A549 (cell line): ENCODE measurements around the gene LRRC45. TPM values are rescaled to one million over a fixed set of nuclear protein-coding genes. Genes with fewer than 3 reads are reported as not detected.

ENCODE experiments used
- ATAC-seq, 2 experiments: fragments of 200-7000 bp in 1 of 2; fragments of >200 bp in 1 of 2; cut with Nextera tagmentation in 1 of 2; cut with Tn5 transposase in 1 of 2; 3 replicates each; pipeline versions ENCODE4 v1.8.0 to v1.9.1; 2018 to 2020; ENCODE audit warnings: mild to moderate bottlenecking in 1 of 2, moderate library complexity in 1 of 2
- CTCF ChIA-PET: fragments of 300-600 bp; sonication (Branson Sonifier 250); formaldehyde crosslinking; extraction: SDS; loops from one replicate; lab custom pipeline; 2021; ENCODE audit warnings: antibody characterized with exemption, inconsistent platforms; lab: Yijun Ruan, JAX
- POLR2A ChIA-PET: fragments of 350-600 bp; formaldehyde crosslinking; extraction: SDS; loops from one replicate; lab custom pipeline; 2021; ENCODE audit warnings: antibody characterized with exemption, inconsistent platforms; lab: Yijun Ruan, JAX
- DNase-seq, 2 experiments: peaks; one replicate each; pipeline versions ENCODE4 v3.0.0 to v3.0.0-alpha.2; 2011 to 2016; ENCODE audit warnings: low read depth in 1 of 2, low spot score in 1 of 2
- FAIRE-seq: peaks from 2 replicates; lab custom pipeline; 2011; peaks lifted over from hg19 to GRCh38; lab: Jason Lieb, UNC
- H3K27ac ChIP-seq, 2 experiments: fragments of >200 bp; sonication (Bioruptor Twin); formaldehyde crosslinking; 3 replicates each; pipeline ENCODE4 v1.5.1; 2016 to 2017
- H3K4me1 ChIP-seq: fragments of >200 bp; sonication (Bioruptor Twin); formaldehyde crosslinking; 3 replicates; pipeline ENCODE4 v1.6.1; 2016
- H3K4me2 ChIP-seq: fragments of >200 bp; sonication (Bioruptor Twin); formaldehyde crosslinking; 3 replicates; pipeline ENCODE4 v1.6.1; 2016
- H3K4me3 ChIP-seq: fragments of >200 bp; sonication (Bioruptor Twin); formaldehyde crosslinking; 3 replicates; pipeline ENCODE4 v1.5.1; 2016
- H3K9me3 ChIP-seq: fragments of >200 bp; sonication (Bioruptor Twin); formaldehyde crosslinking; 3 replicates; pipeline ENCODE4 v1.6.1; 2016
- CBX2 ChIP-seq: fragments of 200-600 bp; sonication (generic); IDR thresholded peaks from 2 replicates; pipeline ENCODE4 v1.6.1; 2016; ENCODE audit warnings: low read depth, mild to moderate bottlenecking, borderline replicate concordance
- CHD2 ChIP-seq: fragments of 150-350 bp; IDR thresholded peaks from 2 replicates; pipeline ENCODE4 v1.6.1; 2014; ENCODE audit warnings: low read length; ENCODE audit not compliant: partially characterized antibody
- EHF ChIP-seq: fragments of 250-450 bp; sonication (Bioruptor Pico); IDR thresholded peaks from 2 replicates; pipeline ENCODE4 v1.5.0; 2020; ENCODE audit warnings: mild to moderate bottlenecking
- EP300 ChIP-seq, 2 experiments: fragments of >200 bp; sonication (Bioruptor Twin); formaldehyde crosslinking; IDR thresholded peaks; 2 replicates in 1 of 2; 3 replicates in 1 of 2; pipeline ENCODE4 v1.6.1; 2016 to 2017
- ESRRA ChIP-seq: fragments of 150-350 bp; IDR thresholded peaks from 2 replicates; pipeline ENCODE4 v1.6.1; 2014; ENCODE audit warnings: mild to moderate bottlenecking, low read length, borderline replicate concordance
- FOSB ChIP-seq: fragments of 250-450 bp; sonication (Bioruptor Pico); IDR thresholded peaks from 2 replicates; pipeline ENCODE4 v1.5.0; 2020; ENCODE audit warnings: mild to moderate bottlenecking, moderate library complexity
- HEYL ChIP-seq: fragments of 250-450 bp; sonication (Bioruptor Pico); IDR thresholded peaks from 2 replicates; pipeline ENCODE4 v1.8.0; 2021; ENCODE audit warnings: mild to moderate bottlenecking, moderate library complexity
- HOXB13 ChIP-seq: fragments of 250-450 bp; sonication (Bioruptor Pico); IDR thresholded peaks from 2 replicates; pipeline ENCODE4 v1.5.0; 2020; ENCODE audit warnings: low read depth, mild to moderate bottlenecking, moderate library complexity
- HOXB5 ChIP-seq: fragments of 250-450 bp; sonication (Bioruptor Pico); IDR thresholded peaks from 2 replicates; pipeline ENCODE4 v1.5.0; 2020; ENCODE audit warnings: mild to moderate bottlenecking, moderate library complexity
- JUNB ChIP-seq: fragments of >200 bp; sonication (Bioruptor Twin); formaldehyde crosslinking; IDR thresholded peaks from 2 replicates; pipeline ENCODE4 v1.6.1; 2016
- KDM5A ChIP-seq: fragments of 200-600 bp; sonication (generic); IDR thresholded peaks from 2 replicates; pipeline ENCODE4 v1.6.1; 2016; ENCODE audit warnings: antibody characterized with exemption, mild to moderate bottlenecking
- MAFK ChIP-seq: fragments of 450-650 bp; IDR thresholded peaks from 2 replicates; pipeline ENCODE4 v1.6.1; 2014; ENCODE audit not compliant: partially characterized antibody
- MAZ ChIP-seq: fragments of 150-350 bp; IDR thresholded peaks from 2 replicates; pipeline ENCODE4 v1.6.1; 2014; ENCODE audit warnings: antibody characterized with exemption, low read depth, low read length, borderline replicate concordance
- NFE2L2 ChIP-seq: fragments of 150-350 bp; conservative IDR thresholded peaks from 2 replicates; pipeline ENCODE4 v1.6.1; 2014; ENCODE audit warnings: low read length
- NR3C1 ChIP-seq: fragments of >200 bp; sonication (Bioruptor Twin); formaldehyde crosslinking; IDR thresholded peaks from 3 replicates; pipeline ENCODE4 v1.6.1; 2017
- PHF8 ChIP-seq: fragments of 200-600 bp; sonication (generic); IDR thresholded peaks from 2 replicates; pipeline ENCODE4 v1.6.1; 2016; ENCODE audit warnings: low read depth, mild to moderate bottlenecking, antibody characterized with exemption, moderate library complexity, borderline replicate concordance
- POLR2A ChIP-seq: IDR thresholded peaks from 2 replicates; pipeline ENCODE4 v1.6.1; 2012; ENCODE audit warnings: mild to moderate bottlenecking, low read length
- POLR2AphosphoS2 ChIP-seq: conservative IDR thresholded peaks from 2 replicates; pipeline ENCODE4 v1.6.1; 2012; ENCODE audit warnings: low read length, improper control_type of control experiment, inconsistent platforms
- ZNF302 ChIP-seq: fragments of 250-450 bp; sonication (Bioruptor Pico); IDR thresholded peaks from 2 replicates; pipeline ENCODE4 v1.9.0; 2021; ENCODE audit warnings: inconsistent platforms, mild to moderate bottlenecking, moderate library complexity
- ZSCAN20 ChIP-seq: fragments of 250-450 bp; sonication (Bioruptor Pico); IDR thresholded peaks from 2 replicates; pipeline ENCODE4 v1.8.0; 2022; ENCODE audit warnings: mild to moderate bottlenecking, moderate library complexity
- WGBS: methylation state at CpG from one replicate; pipeline ENCODE4 v1.1.6; 2017; ENCODE audit errors: missing lambda C conversion rate; 5-methylcytosine and 5-hydroxymethylcytosine counted together
- polyA plus RNA-seq, 4 experiments: library from polyadenylated mRNA; depleted of rRNA in 3 of 4; stranded (reverse); fragments of >200 nt; fragmentation: RNase III in 1 of 4; extraction: RNeasy Plus Mini Kit Qiagen cat#74134 plus additional on column Dnase treatment in 1 of 4; gene quantifications; 2 replicates in 3 of 4; 3 replicates in 1 of 4; pipeline ENCODE4 v1.2.3, GENCODE V29; 2011 to 2017
- TF ChIP-seq, protein P1 (sequence below): fragments of 250-450 bp; sonication (Bioruptor Pico); IDR thresholded peaks from 2 replicates; pipeline ENCODE4 v1.5.0; 2021; ENCODE audit warnings: mild to moderate bottlenecking, moderate library complexity, borderline replicate concordance
- TF ChIP-seq, protein P2 (sequence below): IDR thresholded peaks from 2 replicates; pipeline ENCODE4 v1.6.1; 2012; ENCODE audit warnings: low read depth, borderline replicate concordance
- TF ChIP-seq, protein P3 (sequence below): IDR thresholded peaks from 2 replicates; pipeline ENCODE4 v1.6.1; 2012
- TF ChIP-seq, protein P4 (sequence below): fragments of >200 bp; sonication (Bioruptor Twin); formaldehyde crosslinking; IDR thresholded peaks from 3 replicates; pipeline ENCODE4 v1.5.1; 2016

LRRC45 gene
- polyA plus RNA-seq, 2 of the 4 experiments (the other 2 are of a cell fraction): 6.4 to 24.5 TPM

DNA sequence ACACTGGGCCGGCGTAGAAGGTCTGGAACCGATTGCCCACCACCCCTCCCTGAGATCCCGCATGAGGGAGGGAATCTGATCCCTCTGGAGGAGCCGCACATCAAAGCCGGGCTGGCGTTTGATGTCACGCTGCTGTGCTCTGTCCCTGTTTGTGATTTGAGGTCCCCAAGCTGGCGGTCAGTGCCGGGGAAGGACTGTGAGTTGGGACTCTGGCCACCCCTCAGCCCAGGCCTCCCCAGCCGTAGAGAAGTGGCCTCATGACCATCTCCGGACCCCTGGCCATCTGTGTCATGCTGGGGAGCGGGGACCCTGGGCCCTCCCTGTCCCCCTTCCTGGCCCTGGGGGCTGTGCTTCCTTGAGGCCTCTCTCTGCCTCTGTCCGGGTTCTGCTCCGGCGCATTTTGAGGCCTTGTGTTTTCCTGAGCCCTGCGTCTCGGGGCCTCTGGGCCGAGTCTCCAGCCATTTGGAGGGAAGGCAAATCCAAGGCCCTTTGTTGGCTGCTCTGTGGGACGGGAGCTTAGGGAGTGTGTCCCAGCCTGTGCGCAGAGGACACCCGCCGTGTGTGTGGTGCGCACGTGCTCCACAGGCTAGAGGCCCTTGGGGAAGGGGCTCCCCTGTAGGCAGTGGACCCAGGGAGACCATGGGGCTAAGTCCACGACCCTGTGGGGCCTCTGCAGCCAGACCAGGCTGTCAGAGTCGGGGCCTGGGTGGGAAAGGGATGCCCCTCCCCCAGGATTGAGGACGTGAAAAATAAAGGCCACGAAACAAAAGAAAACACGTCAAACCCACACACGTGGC is 30.6 kb upstream of the LRRC45 start:
- peak overlapping the region in 1 of 2 experiments; percentile 61; a peak in 4 of 6 replicates for H3K27ac ChIP-seq
- TF ChIP-seq CHD2 (no peak), HEYL (CRISPR knock-in tag) (no peak), ZNF302 (CRISPR knock-in tag) (no peak), NR3C1 (no peak)
- TF ChIP-seq, protein P1, sequence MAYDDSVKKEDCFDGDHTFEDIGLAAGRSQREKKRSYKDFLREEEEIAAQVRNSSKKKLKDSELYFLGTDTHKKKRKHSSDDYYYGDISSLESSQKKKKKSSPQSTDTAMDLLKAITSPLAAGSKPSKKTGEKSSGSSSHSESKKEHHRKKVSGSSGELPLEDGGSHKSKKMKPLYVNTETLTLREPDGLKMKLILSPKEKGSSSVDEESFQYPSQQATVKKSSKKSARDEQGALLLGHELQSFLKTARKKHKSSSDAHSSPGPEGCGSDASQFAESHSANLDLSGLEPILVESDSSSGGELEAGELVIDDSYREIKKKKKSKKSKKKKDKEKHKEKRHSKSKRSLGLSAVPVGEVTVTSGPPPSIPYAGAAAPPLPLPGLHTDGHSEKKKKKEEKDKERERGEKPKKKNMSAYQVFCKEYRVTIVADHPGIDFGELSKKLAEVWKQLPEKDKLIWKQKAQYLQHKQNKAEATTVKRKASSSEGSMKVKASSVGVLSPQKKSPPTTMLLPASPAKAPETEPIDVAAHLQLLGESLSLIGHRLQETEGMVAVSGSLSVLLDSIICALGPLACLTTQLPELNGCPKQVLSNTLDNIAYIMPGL: no peak
- TF ChIP-seq, all 56 proteins: peak for 0
- ChIA-PET POLR2A (no interaction called here), CTCF (interaction anchor here (1.0 to 5.6 kb wide), 6 partner anchors 12 to 38 kb away, joined by 4 to 46 read pairs (median 6); partner anchors contain the start of genes CENPX and LRRC45)
- DNase-seq (no peak), ATAC-seq (no peak), FAIRE-seq (no peak)
- H3K4me3 ChIP-seq: no peak overlapping the region
- 93% methylated on average over 31 of the region's 31 CpGs for WGBS
- peaks cover 17% of the 10 kb centered on the region for H3K4me1 ChIP-seq
- H3K4me2 ChIP-seq: peak overlapping the region; percentile 9; the same call in 1 of the 3 replicates
- no peaks in the 10 kb centered on the region for H3K9me3 ChIP-seq

DNA sequence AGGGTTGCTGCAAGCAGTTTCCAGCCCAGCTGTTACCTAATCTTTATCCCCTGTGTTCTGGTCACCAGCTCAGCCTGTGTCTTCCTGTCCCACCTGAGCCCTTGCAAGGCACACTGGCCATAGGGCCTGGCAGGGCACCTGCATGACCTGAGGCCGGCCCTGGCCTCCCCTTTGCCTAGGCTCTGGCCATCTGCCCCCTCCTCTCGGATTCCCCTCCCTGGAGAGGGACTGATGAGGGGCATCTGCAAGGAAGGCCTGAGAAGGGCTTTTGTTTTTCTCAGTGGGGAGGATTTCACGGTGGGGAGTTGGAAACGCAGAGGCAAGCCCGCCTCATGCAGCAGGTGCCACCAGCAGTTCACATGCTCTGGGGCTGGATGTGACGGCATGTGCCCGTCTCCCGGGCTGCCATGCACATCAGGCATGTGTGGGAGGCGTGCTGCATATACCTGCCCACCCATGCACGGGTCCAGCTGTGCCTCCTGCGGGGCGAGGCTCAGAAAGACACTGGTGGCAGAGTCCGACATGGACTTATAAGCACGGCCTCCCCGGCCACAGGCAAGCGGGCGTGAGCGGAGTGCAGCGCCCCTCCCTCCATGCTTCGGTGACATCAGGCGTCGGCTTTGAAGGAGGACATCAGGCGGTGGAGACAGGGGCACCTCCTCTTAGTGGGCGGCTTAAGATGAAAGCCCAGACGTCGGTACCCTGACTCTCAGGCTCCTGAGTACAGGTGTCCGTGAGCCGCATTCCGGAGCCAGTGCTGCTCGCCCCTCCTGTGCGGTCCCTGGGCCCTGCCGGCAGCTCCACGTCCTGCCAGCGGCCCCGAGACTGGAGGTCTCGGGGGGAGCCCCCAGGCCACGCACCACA is 29.1 kb upstream of the LRRC45 start:
- ChIA-PET CTCF (interaction anchor here (0.9 to 4.5 kb wide), 5 partner anchors 14 to 61 kb away, joined by 3 to 40 read pairs (median 5); partner anchors contain the start of gene NOTUM), POLR2A (no interaction called here)
- Histone ChIP-seq H3K4me3 (no peak overlapping the region), H3K9me3 (no peaks in the 10 kb centered on the region), H3K27ac (no peak overlapping the region), H3K4me2 (no peak overlapping the region), H3K4me1 (peaks cover 17% of the 10 kb centered on the region)
- TF ChIP-seq FOSB: no peak
- no peak for TF ChIP-seq ESRRA
- TF ChIP-seq HOXB13: no peak
- TF ChIP-seq MAZ: no peak
- TF ChIP-seq POLR2A: no peak
- no peak for TF ChIP-seq JUNB
- no peak for TF ChIP-seq EP300 (IDR thresholded peaks at IDR 0.05)
- TF ChIP-seq, protein P2, sequence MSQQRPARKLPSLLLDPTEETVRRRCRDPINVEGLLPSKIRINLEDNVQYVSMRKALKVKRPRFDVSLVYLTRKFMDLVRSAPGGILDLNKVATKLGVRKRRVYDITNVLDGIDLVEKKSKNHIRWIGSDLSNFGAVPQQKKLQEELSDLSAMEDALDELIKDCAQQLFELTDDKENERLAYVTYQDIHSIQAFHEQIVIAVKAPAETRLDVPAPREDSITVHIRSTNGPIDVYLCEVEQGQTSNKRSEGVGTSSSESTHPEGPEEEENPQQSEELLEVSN: no peak
- TF ChIP-seq, protein P3, sequence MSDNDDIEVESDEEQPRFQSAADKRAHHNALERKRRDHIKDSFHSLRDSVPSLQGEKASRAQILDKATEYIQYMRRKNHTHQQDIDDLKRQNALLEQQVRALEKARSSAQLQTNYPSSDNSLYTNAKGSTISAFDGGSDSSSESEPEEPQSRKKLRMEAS: no peak
- no peak for TF ChIP-seq POLR2AphosphoS2
- ATAC-seq (no peak), DNase-seq (no peak), FAIRE-seq (no peak)
- WGBS: 93% methylated on average over 36 of the region's 37 CpGs

DNA sequence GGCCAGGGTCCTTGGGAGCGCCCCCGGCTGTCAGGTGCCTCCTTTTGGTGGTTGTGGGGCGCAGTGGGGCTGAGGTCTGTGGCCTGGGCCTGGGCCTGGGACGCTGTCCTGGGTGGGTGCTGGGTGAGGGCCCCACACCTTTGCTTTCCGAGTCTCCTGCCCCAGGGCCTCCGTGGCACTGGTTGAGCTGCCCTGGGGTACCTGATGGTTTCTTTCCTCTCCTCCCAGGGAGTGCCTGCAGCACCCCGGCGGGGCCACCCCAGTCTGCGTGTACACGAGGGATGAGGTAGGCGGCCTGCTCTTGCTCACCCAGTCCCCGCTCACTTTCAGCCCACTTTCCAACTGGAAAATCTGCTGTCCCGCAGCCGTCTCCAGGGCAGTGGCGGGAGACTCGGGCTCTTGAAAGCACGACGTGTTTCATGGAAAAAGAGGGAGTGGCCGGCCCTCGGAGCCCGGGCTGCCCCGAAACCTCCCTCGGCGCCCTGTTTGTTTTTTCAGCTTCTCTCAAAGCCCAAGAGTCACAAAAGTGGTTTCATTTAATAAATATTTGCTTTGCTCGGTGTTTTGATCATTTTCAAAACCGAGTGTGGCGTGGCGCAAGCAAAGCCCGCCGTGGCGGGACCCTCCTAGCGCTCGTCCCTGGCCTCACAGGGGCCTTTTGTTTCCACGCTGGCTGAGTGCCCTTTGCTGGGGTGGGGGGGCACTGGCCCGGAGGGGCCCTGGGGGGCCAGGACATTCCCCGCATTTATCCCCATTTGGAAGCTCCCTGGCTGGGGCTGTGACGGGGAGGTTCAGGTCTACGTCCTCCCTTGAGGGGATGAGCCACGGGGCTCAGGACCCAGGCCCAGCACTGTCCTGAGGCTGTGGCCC is 28.3 kb upstream of the LRRC45 start:
- FAIRE-seq: no peak
- CTCF ChIA-PET: interaction anchor here (0.7 to 4.5 kb wide), 9 partner anchors 10 to 61 kb away, joined by 3 to 40 read pairs (median 5); partner anchors contain the start of gene NOTUM

More for the DNA sequence above, 28.3 kb upstream of the LRRC45 start:
- POLR2A ChIA-PET: no interaction called here
- Histone ChIP-seq H3K9me3 (no peaks in the 10 kb centered on the region), H3K27ac (no peak overlapping the region), H3K4me2 (no peak overlapping the region), H3K4me1 (peaks cover 17% of the 10 kb centered on the region), H3K4me3 (no peak overlapping the region)
- no peak for ATAC-seq
- no peak for DNase-seq
- 90% methylated on average over 36 of the region's 39 CpGs for WGBS
- TF ChIP-seq PHF8 (no peak), ZSCAN20 (CRISPR knock-in tag) (no peak), NFE2L2 (no peak), KDM5A (no peak), MAFK (no peak), CBX2 (no peak), EHF (CRISPR knock-in tag) (no peak), HOXB5 (CRISPR knock-in tag) (no peak), EP300 (IDR thresholded peaks at IDR 0.05) (no peak)
- TF ChIP-seq, protein P4, sequence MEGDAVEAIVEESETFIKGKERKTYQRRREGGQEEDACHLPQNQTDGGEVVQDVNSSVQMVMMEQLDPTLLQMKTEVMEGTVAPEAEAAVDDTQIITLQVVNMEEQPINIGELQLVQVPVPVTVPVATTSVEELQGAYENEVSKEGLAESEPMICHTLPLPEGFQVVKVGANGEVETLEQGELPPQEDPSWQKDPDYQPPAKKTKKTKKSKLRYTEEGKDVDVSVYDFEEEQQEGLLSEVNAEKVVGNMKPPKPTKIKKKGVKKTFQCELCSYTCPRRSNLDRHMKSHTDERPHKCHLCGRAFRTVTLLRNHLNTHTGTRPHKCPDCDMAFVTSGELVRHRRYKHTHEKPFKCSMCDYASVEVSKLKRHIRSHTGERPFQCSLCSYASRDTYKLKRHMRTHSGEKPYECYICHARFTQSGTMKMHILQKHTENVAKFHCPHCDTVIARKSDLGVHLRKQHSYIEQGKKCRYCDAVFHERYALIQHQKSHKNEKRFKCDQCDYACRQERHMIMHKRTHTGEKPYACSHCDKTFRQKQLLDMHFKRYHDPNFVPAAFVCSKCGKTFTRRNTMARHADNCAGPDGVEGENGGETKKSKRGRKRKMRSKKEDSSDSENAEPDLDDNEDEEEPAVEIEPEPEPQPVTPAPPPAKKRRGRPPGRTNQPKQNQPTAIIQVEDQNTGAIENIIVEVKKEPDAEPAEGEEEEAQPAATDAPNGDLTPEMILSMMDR: no peak
- TF ChIP-seq, all 56 proteins: peak for 0
